Measurements from ENCODE around the gene RPS19.

DNA sequence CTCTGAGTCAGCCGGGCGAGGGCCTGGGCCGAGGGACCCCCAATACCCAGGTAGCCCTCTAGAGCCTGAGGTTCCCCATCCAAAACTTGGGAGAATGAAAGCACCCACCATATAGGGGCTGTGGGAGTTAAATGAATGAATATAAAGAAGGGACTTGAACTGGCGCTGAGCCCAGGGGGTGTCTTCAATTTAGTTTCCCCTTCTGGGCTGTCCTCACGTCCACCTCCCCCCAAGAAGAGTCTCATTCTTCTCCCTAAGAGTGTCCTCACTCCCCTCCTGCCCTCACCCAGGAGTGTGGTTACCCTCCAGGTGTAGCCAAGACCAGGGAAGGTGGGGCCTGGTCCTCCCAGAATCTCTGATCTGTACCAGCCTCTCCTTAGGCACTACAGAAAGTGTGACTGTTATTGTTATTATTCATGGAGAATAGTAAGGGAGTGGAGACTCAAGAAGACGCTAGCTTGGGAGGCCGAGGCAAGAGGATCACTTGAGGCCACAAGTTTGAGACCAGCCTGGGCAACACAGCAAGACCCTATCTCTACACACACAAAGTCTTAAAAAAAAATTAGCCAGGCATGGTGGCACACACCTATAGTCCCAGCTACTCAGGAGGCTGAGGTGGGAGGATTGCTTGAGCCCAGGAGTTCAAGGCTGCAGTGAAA lies 19.7 kb downstream of the RPS19 start:
- TF ChIP-seq EP300 (IDR thresholded peaks at IDR 0.05; ENCODE audit: borderline replicate concordance in 1 of 2, control insufficient read depth in 1 of 2, low read depth in 2 of 2, low read length in 2 of 2) (no peak), JUND (IDR thresholded peaks at IDR 0.05; ENCODE audit: low read depth, low read length) (no peak), SMC3 (IDR thresholded peaks at IDR 0.05; ENCODE audit: borderline replicate concordance, low read length) (no peak), EZH2 (IDR thresholded peaks at IDR 0.05; ENCODE audit: borderline replicate concordance, control insufficient read depth, low read depth, low read length) (no peak), CTCF (IDR thresholded peaks at IDR 0.05 in 2 of 3, conservative IDR thresholded peaks at IDR 0.05 in 1 of 3; ENCODE audit: control insufficient read depth in 2 of 3, extremely low read depth in 1 of 3, insufficient read depth in 1 of 3, low read depth in 3 of 3, low read length in 3 of 3) (no peak), TCF12 (IDR thresholded peaks at IDR 0.05; ENCODE audit: low read depth, low read length) (no peak), POLR2AphosphoS2 (IDR thresholded peaks at IDR 0.05; ENCODE audit: low read depth, low read length) (no peak), SMAD5 (IDR thresholded peaks at IDR 0.05; ENCODE audit: low read depth) (no peak), SIN3A (IDR thresholded peaks at IDR 0.05; ENCODE audit: low read depth, low read length) (no peak), POLR2AphosphoS5 (IDR thresholded peaks at IDR 0.05; ENCODE audit: low read length) (no peak), ESRRA (IDR thresholded peaks at IDR 0.05; ENCODE audit: low read length) (no peak)
- TF ChIP-seq, protein P1, sequence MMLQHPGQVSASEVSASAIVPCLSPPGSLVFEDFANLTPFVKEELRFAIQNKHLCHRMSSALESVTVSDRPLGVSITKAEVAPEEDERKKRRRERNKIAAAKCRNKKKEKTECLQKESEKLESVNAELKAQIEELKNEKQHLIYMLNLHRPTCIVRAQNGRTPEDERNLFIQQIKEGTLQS (IDR thresholded peaks at IDR 0.05; ENCODE audit: borderline replicate concordance, extremely low read depth, low read depth, low read length), result no peak
- TF ChIP-seq, protein P2, sequence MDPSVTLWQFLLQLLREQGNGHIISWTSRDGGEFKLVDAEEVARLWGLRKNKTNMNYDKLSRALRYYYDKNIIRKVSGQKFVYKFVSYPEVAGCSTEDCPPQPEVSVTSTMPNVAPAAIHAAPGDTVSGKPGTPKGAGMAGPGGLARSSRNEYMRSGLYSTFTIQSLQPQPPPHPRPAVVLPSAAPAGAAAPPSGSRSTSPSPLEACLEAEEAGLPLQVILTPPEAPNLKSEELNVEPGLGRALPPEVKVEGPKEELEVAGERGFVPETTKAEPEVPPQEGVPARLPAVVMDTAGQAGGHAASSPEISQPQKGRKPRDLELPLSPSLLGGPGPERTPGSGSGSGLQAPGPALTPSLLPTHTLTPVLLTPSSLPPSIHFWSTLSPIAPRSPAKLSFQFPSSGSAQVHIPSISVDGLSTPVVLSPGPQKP (IDR thresholded peaks at IDR 0.05; ENCODE audit: low read depth, low read length), result no peak

Measured in GM12878 (cell line).